Stimulated activated effector memory CD8-positive, alpha-beta T cell treated with anti-CD3 and anti-CD28 coated beads, Interleukin-12 subunit alpha, Interleukin-12 subunit beta, amount 100 ng/mL, for 72 hours (primary cell): ENCODE measurements around the gene C19orf25.
"Not testable (repeated sequence)": the region's sequence is repeated elsewhere in the genome, so short reads cannot be mapped to it uniquely, and the experiment has no call there.

Source experiments
- ATAC-seq: fragments of 150-1000 bp; cut with Tn5 transposase; 2 replicates; pipeline ENCODE4 v1.10.0; 2021
- DNase-seq, 2 donors: peaks; one replicate each; pipeline ENCODE4 v3.0.0; 2021 to 2022; ENCODE audit warnings: low spot score in 2 of 2
- H3K27ac Mint-ChIP-seq: one replicate; pipeline ENCODE4 v1.8.0; 2022; ENCODE audit warnings: mild to moderate bottlenecking, mixed read lengths
- H3K36me3 Mint-ChIP-seq: one replicate; pipeline ENCODE4 v1.8.0; 2022; ENCODE audit warnings: mild to moderate bottlenecking, mixed read lengths
- H3K4me1 Mint-ChIP-seq: one replicate; pipeline ENCODE4 v1.8.0; 2022; ENCODE audit warnings: mixed read lengths
- H3K4me3 Mint-ChIP-seq: one replicate; pipeline ENCODE4 v1.8.0; 2022; ENCODE audit warnings: mild to moderate bottlenecking, mixed read lengths
- H3K9me3 Mint-ChIP-seq: one replicate; pipeline ENCODE4 v1.8.0; 2022; ENCODE audit warnings: mixed read lengths

C19orf25 gene

DNA sequence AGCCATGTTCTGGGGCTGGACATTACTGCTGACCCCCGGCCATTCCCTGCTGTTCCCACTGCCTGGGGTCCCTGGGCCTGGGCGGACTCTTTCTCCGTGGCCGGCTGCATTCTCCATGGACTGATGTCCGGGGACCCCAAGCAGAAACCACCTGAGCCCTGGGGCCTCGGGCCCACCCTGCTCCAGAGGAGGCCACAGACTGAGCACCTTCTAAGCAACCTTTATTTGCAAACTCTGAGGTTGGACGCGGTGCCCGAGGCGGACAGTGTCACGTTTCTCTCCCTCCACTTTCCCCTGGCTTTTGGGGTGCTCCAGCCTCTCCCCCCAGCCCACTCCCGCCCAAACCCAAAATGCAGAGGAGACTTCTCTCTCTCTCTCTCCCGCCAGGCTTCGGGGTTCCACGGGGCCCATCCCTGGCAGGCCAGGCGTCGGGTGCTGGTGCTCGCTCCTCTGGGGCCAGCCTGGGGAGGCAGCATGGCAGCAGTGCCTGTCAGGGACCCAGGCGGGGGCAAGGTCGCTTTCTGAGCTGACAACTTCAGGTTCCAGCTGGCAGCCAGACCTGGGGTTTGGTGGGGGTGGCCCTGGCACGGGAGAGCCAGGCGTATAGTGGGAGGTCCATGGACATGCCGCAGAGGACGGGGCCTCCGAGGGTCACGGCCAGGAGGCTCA is 2.3 kb upstream of the C19orf25 start:
- Mint-ChIP-seq H3K4me3 (no peak overlapping the region), H3K27ac (no peak overlapping the region), H3K36me3 (peaks cover 21% of the 10 kb centered on the region), H3K4me1 (peaks cover 14% of the 10 kb centered on the region), H3K9me3 (no peaks in the 10 kb centered on the region)
- DNase-seq (no peak), ATAC-seq (no peak)

DNA sequence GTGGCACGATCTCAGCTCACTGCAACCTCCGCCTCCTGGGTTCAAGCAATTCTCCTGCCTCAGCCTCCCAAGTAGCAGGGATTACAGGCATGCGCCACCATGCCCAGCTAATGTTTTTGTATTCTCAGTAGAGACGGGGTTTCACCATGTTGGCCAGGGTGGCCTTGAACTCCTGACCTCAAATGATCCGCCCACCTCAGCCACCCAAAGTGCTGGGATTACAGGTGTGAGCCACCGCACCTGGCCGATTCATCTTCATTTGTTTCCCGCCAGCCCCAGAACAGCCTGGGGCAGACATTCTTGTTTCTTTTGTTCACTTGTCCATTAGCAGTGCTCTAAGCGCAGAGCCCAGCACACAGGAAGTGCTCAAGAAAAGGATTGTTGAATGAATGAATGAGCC is 2.0 kb downstream of the C19orf25 start:
- Mint-ChIP-seq H3K36me3 (peaks cover 25% of the 10 kb centered on the region), H3K4me1 (peaks cover 16% of the 10 kb centered on the region)
- DNase-seq, H3K27ac Mint-ChIP-seq, H3K4me3 Mint-ChIP-seq, H3K9me3 Mint-ChIP-seq, ATAC-seq: not testable (repeated sequence)

DNA sequence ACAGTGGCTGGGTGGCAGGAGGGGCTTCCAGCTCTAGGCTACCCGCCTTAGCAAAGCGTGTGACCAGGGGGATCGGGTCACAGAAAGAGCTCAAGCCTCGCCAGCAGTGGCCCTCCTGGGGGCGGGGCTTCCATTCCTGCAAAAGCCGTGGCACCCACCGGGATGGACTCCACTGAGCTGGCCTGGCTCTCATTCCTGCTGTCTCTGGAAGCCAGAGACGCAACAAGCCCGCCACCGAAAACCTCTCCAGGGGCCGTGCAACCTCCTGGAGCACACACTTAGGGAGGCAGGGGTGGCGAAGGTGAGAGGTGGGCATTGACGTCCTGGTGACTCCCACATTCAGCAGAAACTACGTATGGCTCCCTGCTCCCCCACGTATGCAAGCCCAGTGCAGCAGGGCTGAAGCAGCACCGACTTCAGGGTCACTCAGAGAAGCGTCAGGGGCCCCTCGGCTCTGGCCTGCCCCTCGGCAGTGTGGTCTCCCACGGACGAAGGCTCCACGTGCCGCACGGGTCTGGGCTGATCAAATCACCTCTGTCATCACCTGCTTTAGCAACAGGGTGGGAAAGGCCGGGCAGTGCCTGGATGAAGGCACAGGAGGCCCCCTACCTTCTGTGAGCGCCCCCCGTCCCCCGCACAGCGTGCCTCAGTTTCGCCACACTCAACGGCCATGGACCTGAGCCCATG is 3.1 kb downstream of the C19orf25 start:
- DNase-seq: no peak
- ATAC-seq: no peak
- Mint-ChIP-seq H3K4me1 (peaks cover 28% of the 10 kb centered on the region), H3K36me3 (peaks cover 25% of the 10 kb centered on the region), H3K9me3 (no peaks in the 10 kb centered on the region), H3K27ac (no peak overlapping the region), H3K4me3 (no peak overlapping the region)

DNA sequence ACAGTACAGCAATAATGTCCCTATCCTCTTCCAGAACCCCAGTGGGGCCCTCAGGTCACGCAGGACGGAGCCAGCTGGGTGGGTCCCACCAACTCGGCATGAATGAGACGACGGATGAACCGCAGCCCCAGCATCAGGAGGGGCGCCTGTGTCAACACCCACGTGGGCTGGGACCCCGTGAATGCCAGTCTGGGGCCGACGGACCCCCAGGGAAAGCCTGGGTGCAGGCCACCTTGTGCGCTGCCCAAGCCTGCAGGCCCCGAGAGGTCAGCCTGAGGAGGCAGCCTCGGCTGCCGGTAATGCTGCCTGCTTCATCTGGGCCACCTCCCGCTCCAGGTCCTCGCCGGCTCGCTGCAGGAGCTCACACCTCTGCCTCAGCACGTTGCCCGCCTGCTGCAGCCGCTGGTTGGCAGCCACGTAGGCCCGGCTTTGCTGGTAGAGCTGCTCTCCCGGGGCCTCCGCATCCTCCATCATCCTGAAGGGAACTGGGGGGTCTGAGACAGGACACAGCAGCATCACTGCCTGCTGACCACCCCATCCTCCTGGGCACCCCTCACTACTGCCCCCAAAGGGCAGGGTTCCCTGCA is 4.2 kb downstream of the C19orf25 start:
- H3K4me1 Mint-ChIP-seq: peaks cover 32% of the 10 kb centered on the region
- peaks cover 22% of the 10 kb centered on the region for H3K36me3 Mint-ChIP-seq
- ATAC-seq: no peak
- no peak overlapping the region for H3K4me3 Mint-ChIP-seq
- no peaks in the 10 kb centered on the region for H3K9me3 Mint-ChIP-seq
- DNase-seq: no peak
- no peak overlapping the region for H3K27ac Mint-ChIP-seq

DNA sequence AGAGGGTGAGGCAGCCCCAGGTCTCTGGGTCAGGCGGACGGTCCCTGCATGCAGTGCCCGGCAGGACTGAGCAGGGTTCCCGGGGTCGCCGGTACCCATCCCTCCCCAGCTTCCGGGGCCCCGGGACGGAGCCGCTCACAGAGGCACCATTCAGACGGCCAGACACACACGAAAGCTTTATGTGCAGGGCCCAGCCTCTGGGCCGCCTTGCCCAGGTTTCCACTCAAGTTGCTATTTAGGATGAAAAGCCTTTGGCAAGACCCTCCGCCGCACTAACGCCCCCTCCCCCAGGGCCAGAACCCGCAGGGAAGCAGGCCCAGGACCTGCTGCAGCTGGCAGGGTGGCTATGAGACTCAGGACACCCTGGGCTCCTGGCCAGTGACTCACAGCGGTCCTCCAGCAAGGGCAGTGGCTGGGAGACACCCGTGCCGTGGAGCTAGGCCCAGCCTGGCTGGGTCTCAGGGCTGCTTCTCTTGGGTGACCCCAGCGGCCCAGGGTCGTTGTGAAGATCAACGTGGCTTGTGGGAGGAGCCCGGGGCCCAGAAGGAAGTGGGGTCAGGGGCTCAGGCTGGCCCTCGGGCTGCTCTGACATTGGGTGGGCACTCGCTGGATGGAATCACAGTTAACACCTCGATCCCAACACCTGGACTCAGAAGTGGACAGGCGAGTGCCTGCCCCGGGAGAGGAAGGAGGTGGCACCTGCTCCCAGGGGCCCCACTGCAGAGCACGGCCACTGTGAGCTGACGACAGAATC is 4.8 kb downstream of the C19orf25 start:
- ATAC-seq (no peak), DNase-seq (no peak)
- H3K27ac Mint-ChIP-seq: no peak overlapping the region
- H3K36me3 Mint-ChIP-seq: peaks cover 19% of the 10 kb centered on the region
- H3K4me1 Mint-ChIP-seq: peaks cover 30% of the 10 kb centered on the region
- H3K9me3 Mint-ChIP-seq: no peaks in the 10 kb centered on the region
- no peak overlapping the region for H3K4me3 Mint-ChIP-seq

DNA sequence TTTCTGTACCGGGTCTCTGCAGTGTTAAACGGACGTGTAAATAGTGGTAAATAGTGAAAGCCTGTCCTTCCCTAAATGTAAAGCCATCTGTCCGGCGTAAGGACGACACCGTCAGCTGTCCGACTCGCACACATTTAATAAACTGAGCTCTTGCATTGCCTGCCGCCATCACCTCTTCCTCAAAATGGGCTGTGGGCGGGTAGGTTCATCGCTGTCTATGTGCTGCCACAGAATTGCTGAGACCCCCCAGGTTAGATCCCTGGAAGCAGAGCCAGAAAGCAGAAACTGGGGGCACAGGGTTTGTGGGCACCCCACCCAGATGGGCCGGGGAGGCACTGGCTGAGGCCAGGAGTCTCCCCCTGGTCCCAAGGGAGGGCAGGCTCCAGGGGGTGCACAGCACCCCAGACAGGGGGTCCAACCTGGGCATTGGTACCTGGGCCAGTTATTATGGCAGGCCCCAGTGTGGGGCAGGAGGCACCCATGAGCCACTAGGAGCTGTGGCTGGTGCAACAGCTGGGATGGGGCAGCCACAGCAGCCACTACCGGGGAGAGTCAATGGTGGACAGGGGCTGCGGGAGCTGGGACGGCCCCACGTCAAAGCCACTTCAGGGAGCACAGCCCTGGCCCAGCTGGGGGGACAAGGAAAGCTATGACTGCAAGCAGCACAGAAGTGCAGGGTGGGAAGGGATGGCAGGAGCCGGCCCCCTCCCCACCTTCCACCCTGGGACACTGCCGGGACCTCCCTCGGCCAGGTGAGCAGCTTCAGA is 5.7 kb downstream of the C19orf25 start:
- DNase-seq (no peak), ATAC-seq (no peak)
- H3K36me3 Mint-ChIP-seq: peaks cover 14% of the 10 kb centered on the region
- no peaks in the 10 kb centered on the region for H3K9me3 Mint-ChIP-seq
- no peak overlapping the region for H3K27ac Mint-ChIP-seq
- peaks cover 25% of the 10 kb centered on the region for H3K4me1 Mint-ChIP-seq
- no peak overlapping the region for H3K4me3 Mint-ChIP-seq

DNA sequence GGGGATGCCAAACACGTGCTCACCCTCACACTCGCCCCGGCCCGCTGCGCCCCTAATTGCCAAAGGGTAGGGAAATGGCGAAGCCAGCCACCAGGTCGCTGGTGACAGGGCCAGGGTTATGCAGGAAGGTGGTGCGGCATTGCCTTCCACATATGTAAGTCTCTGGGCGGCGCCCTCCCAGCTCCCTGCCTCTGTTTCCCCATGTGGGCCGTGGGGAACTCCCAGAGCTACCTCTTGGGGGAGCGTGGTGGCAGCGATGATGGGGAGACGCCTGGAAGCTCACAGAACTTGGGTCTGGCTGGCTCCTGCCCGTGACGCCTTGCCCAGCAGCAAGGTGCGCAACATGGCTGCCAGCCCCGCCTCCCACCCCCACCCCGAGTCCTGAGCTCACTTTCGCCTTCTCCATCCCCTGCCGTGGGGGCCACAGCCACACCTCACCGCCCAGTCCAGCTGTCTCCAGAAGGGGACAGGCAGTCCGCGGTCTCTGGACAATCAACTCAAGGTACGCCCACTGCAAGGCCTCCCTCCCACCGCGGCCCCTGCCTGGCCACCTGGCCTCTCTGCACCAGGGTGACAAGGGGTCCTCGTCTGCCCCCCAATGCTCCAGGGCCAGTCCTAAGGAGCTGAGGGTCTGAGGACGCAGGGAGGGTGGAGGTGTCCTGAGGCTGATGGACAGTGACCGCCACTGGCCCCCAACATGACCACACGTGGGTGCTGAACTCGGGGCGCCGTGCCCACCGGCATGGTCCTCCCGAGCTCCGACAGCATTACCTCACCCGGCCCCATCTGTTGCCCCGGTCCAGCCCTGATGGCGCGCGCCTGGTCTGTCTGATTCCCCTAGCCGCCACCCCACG is 6.6 kb downstream of the C19orf25 start:
- Mint-ChIP-seq H3K36me3 (peaks cover 14% of the 10 kb centered on the region), H3K27ac (no peak overlapping the region), H3K4me3 (peak overlapping the region; percentile 68), H3K9me3 (no peaks in the 10 kb centered on the region), H3K4me1 (peaks cover 24% of the 10 kb centered on the region)
- no peak for ATAC-seq
- no peak for DNase-seq

DNA sequence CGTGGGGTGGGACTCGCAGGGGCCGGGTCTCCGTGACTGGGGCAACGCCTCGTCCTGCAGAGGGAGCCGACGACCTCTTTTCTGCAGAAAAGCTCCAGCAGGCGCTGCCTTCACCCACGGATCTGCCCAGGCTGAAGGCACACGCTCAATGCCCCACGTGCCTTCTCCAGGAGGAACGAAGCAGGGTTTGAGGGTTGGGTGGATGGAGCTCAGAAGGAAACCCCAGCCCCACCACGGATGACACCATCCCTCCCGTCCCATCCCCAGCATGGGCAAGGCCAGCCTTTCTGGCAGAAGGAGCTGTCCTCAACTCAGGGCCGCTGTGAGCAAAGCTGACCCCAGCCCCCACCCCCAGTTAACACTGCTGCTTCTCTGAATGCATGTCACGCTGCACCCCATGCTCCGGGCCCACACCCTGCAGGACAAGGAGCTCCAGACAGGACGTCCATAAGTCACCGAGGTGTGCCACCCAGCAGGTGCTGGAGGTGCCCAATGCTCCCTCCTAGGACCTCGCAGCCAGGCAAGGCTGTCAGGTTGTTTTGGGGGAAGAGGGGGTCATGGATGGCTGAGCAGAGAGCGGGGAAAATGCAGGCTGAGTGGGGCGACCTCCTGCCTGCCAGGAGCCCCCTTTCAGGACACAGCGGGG is 7.4 kb downstream of the C19orf25 start:
- Mint-ChIP-seq H3K27ac (no peak overlapping the region), H3K9me3 (no peaks in the 10 kb centered on the region), H3K4me3 (peak overlapping the region; percentile 68), H3K36me3 (peaks cover 7% of the 10 kb centered on the region), H3K4me1 (peaks cover 19% of the 10 kb centered on the region)
- no peak for ATAC-seq
- DNase-seq: no peak

DNA sequence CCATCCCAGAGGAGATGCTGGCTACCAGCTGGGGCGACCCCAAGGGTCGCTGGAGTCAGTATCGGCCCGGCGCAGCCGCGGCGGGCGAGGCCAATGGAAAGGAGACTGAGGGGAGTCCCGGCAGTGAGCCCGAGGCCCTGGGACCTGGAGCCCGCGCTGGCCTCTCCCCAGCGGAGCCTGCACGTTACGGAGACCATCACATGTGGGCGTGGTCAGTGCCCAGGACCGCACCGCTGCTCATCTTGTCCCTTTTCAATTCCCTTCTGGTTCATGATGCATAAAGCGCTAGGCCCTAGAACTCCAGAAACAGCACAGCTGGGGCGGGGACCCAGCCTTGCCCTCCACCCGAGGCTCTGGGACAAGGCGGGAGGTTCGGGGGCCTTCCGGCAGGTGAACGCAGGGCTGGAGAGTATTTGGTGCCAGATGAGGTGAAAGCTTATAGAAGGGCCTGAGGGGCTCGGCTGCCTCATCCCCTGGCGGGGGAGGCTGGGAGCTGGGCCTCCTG is 8.0 kb downstream of the C19orf25 start:
- H3K4me3 Mint-ChIP-seq: peak overlapping the region; percentile 68
- ATAC-seq: peak; percentile 51
- H3K36me3 Mint-ChIP-seq: peaks cover 2% of the 10 kb centered on the region
- no peak for DNase-seq
- no peak overlapping the region for H3K27ac Mint-ChIP-seq
- H3K4me1 Mint-ChIP-seq: peaks cover 19% of the 10 kb centered on the region
- H3K9me3 Mint-ChIP-seq: no peaks in the 10 kb centered on the region

DNA sequence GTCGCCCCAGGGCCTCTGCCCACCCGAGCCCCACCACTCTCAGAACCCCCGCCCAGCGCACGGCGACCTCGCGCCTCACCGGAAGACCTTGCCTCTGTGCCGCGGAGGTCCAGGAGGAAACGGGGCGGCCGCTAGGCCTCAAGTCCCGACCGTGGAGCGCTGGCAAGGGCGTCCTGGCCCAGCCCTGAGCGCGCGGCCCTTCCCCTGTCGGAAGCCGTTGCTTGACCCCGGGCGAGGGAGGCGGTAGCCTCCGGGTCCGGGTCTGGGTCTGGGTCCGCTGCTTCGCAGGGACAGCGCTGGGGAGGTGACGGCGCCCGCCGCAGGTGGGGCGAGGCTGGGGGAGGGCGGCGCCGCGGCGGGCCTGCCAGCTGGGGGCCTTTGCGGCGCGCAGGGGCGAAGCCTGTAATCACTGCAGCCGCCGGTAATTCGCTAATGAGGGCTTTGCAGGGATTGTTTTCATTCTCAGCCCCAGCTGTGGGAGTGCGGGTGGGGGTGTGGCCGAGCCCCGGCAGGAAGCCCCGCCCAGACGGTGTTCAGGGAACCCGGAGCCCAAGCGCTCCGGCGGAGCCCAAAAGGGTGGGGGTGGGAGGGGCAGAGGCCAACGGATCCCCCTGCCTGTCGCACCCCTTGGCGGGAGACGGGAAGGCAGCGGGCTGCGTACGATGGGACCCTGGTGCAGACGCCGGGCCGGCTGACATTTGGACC is 8.6 kb downstream of the C19orf25 start:
- Mint-ChIP-seq H3K36me3 (no peaks in the 10 kb centered on the region), H3K27ac (no peak overlapping the region), H3K4me1 (peaks cover 19% of the 10 kb centered on the region), H3K4me3 (peak overlapping the region; percentile 68), H3K9me3 (no peaks in the 10 kb centered on the region)
- DNase-seq (peak in 1 of 2 donors; percentile 78), ATAC-seq (peak; percentile 66)

DNA sequence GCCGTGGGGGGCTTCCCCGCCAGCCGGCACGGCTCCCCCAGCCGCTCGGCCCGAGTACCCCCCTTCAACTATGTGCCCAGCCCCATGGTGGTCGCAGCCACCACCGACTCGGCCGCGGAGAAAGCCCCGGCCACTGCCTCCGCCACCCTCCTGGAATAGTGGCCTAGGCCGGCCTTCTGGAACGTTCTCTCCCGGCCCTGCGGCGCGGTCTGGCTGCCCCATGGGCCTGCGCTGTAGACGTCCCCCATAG is 9.0 kb downstream of the C19orf25 start:
- Mint-ChIP-seq H3K36me3 (no peaks in the 10 kb centered on the region), H3K9me3 (no peaks in the 10 kb centered on the region), H3K4me1 (peaks cover 19% of the 10 kb centered on the region), H3K27ac (no peak overlapping the region), H3K4me3 (peak overlapping the region; percentile 68)
- DNase-seq (no peak), ATAC-seq (no peak)

DNA sequence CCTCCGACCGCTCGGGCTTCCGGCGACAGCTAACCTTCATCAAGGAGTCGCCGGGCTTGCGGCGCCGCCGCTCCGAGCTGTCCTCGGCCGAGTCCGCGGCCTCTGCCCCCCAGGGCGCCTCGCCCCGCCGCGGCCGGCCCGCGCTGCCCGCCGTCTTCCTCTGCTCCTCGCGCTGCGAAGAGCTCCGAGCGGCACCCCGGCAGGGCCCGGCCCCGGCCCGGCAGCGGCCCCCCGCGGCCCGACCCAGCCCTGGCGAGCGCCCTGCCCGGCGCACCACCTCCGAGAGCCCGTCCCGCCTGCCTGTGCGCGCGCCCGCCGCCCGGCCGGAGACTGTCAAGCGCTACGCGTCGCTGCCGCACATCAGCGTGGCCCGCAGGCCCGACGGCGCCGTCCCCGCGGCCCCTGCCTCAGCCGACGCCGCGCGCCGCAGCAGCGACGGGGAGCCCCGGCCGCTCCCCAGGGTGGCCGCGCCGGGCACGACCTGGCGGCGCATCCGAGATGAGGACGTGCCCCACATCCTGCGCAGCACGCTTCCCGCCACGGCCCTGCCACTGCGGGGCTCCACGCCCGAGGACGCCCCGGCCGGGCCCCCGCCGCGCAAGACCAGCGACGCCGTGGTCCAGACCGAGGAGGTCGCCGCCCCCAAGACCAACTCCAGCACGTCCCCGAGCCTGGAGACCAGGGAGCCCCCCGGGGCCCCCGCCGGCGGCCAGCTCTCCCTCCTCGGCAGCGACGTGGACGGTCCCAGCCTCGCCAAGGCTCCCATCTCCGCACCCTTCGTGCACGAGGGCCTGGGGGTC is 9.6 kb downstream of the C19orf25 start:
- Mint-ChIP-seq H3K27ac (no peak overlapping the region), H3K4me3 (peak overlapping the region; percentile 68)
- ATAC-seq: peak; percentile 38

DNA sequence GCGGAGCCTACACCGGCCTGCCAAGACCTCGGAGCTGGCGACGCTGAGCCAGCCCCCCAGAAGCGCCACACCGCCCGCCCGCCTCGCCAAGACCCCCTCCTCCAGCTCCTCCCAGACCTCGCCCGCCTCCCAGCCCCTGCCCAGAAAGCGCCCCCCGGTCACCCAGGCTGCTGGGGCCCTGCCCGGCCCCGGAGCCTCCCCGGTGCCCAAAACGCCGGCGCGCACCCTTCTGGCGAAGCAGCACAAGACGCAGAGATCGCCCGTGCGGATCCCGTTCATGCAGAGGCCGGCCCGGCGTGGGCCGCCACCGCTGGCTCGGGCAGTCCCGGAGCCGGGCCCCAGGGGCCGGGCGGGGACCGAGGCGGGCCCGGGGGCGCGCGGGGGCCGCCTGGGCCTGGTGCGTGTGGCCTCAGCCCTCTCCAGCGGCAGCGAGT is 10.2 kb downstream of the C19orf25 start:
- H3K27ac Mint-ChIP-seq: no peak overlapping the region
- H3K36me3 Mint-ChIP-seq: no peaks in the 10 kb centered on the region
- DNase-seq (no peak), ATAC-seq (peak; percentile 14)
- H3K9me3 Mint-ChIP-seq: no peaks in the 10 kb centered on the region
- peak overlapping the region; percentile 21 for H3K4me3 Mint-ChIP-seq
- peaks cover 19% of the 10 kb centered on the region for H3K4me1 Mint-ChIP-seq

More for the DNA sequence above, 9.6 kb downstream of the C19orf25 start:
- DNase-seq: no peak
- Mint-ChIP-seq H3K4me1 (peaks cover 19% of the 10 kb centered on the region), H3K9me3 (no peaks in the 10 kb centered on the region), H3K36me3 (no peaks in the 10 kb centered on the region)
